ENCODE measurements around the gene FGFRL1.

FGFRL1 gene

DNA sequence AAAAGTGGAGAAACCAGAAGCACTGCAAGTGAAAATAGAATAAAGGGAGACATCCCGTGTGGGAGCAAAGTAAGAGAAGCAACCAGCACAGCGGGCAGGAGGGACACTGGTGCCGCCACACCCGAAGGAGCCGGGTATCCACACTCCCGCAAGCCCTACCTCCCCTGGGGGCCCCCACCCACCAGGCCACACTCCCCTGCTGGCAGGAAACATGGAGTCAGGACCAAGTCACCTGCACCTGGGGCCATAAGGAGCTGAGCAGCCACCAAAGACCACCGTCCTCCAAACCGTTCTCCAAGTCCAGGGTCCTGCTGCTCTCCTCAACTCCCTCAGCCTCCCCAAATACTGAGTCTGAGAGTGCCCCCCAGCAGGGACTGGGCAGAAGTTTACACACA is 30.5 kb downstream of the FGFRL1 start:
- TF ChIP-seq, protein P1, sequence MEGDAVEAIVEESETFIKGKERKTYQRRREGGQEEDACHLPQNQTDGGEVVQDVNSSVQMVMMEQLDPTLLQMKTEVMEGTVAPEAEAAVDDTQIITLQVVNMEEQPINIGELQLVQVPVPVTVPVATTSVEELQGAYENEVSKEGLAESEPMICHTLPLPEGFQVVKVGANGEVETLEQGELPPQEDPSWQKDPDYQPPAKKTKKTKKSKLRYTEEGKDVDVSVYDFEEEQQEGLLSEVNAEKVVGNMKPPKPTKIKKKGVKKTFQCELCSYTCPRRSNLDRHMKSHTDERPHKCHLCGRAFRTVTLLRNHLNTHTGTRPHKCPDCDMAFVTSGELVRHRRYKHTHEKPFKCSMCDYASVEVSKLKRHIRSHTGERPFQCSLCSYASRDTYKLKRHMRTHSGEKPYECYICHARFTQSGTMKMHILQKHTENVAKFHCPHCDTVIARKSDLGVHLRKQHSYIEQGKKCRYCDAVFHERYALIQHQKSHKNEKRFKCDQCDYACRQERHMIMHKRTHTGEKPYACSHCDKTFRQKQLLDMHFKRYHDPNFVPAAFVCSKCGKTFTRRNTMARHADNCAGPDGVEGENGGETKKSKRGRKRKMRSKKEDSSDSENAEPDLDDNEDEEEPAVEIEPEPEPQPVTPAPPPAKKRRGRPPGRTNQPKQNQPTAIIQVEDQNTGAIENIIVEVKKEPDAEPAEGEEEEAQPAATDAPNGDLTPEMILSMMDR (IDR thresholded peaks at IDR 0.05; ENCODE audit: low read depth, low read length): no peak

DNA sequence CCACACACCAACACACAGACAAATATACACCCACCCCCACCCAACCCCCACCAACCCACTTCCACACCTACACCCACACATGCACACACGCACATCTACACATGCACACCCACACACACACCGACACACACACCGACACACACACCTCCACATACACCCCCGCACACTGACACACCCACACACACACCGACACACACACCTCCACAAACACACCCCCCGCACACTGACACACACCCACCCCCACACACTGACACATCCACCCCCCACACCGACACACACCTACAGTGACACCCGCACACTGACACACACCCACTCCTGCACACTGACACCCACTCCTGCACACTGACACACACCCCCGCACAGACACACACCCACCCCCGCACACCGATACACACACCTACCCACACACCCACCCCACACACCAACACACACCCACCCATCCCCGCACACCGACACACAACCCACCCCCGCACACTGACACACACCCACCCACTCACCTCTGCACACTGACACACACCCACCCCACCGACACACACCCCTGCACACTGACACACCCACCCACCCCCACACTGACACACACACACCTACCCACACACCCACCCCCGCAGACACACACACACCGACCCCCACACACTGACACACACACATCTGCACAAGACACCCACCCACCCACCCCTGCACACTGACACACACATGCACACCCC is 31.1 kb downstream of the FGFRL1 start:
- no peak for DNase-seq (ENCODE audit: low read depth, low spot score)
- in situ Hi-C loops (cut with HindIII; ENCODE audit: low sequenced_read_pairs): no loop called here
- H3K4me3 ChIP-seq (ENCODE audit: low read depth, low read length): no peak overlapping the region
- TF ChIP-seq, protein P1 (IDR thresholded peaks at IDR 0.05; ENCODE audit: low read depth, low read length): no peak

More for the DNA sequence above, 30.5 kb downstream of the FGFRL1 start:
- no peak overlapping the region for H3K4me3 ChIP-seq (ENCODE audit: low read depth, low read length)
- in situ Hi-C loops (cut with HindIII; ENCODE audit: low sequenced_read_pairs): no loop called here
- no peak for DNase-seq (ENCODE audit: low read depth, low spot score)

DNA sequence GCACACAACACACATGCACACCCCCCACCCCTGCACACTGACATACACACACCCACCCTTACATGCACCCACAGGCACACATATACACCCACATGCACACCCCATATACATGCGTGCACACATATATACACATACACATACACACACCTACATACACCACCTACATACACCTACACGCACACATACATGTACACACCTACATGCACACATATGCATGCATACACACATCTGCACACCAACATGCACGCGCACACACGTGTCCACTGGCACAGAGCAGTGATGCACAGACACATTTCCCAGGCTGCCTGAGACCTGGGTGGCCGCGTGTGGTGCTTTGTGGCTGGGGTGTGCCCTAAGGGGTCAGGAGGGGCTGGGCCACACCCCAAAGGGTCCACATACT is 31.7 kb downstream of the FGFRL1 start:
- TF ChIP-seq, protein P1 (IDR thresholded peaks at IDR 0.05; ENCODE audit: low read depth, low read length): no peak
- in situ Hi-C loops (cut with HindIII; ENCODE audit: low sequenced_read_pairs): no loop called here
- DNase-seq (ENCODE audit: low read depth, low spot score): no peak
- H3K4me3 ChIP-seq (ENCODE audit: low read depth, low read length): no peak overlapping the region

DNA sequence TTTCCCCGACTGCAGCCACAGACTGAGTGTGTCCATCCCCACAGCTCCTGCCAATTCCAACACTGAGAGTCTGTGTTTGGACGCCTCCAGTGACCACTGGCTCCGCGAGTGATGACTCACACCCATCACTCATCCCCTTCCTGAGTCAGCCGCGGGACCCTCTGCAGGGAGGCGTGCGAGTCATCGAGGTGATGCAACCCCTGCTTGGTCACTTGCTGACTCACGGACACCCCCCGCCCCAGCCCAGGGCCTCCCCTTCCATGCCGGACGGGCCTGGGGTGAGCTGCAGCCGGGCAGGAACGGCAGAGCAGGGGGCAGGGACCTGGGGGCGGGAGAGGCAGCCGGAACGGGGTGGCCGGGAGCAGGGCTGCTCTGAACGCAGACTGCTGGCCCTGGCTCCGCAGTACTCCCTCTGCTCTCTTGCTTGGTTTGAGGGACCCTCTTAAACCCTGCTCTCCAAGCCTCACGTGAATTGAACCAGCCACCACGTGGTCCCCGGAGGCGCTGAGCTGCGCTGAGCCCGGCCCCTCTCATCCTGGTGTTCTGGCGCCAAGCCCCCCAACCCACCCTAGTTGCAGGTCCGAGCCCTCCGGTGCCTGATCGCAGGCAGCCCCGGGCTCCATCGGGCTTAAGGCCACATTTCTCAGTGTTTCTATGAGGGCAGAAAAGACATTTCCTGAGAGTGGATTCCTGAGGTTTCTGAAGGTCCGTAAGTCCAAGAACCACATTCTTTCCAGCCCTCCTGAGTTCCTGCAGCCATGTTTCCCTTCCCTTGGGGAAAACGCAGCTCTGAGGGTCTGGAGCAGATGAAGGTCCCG is 32.4 kb downstream of the FGFRL1 start:
- DNase-seq (ENCODE audit: low read depth, low spot score): peak; percentile 99
- TF ChIP-seq, protein P1 (IDR thresholded peaks at IDR 0.05; ENCODE audit: low read depth, low read length): no peak
- H3K4me3 ChIP-seq (ENCODE audit: low read depth, low read length): no peak overlapping the region
- in situ Hi-C loops (cut with HindIII; ENCODE audit: low sequenced_read_pairs): no loop called here

DNA sequence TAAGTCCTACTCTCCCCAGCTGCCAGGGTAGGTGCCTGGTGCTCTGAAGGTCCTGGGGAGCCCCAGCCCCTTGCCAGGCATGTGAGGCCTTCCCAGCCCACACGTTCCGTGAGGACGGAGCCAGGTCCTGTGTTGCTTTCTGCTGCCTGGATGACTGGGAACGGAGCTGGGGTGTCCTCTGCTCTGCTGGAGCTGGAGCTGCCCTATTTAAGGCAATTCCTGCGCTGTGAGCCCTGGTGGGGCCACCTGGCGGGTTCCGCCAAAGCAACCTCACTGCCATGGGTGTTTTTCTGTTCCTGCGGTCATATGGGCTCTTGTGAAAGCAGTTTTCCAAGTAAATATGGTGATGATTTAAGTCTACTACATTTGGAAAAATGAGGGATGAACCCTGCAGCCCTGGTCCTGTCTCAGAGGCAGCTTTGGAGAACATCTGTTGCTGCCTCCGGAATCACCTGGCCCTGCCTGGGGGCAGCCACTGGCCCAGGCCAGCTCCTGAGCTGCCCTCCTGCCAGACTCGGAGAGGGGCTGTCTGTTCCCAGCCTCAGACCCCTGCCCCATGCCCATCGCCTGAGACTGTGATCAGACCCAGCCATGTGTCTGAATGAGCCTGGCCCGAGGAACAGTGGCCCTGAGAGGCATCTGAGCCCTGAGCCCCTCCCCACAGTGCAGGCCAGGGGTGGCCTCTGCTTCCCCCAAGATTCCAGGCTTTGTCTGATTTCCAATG is 33.2 kb downstream of the FGFRL1 start:
- in situ Hi-C loops (cut with HindIII; ENCODE audit: low sequenced_read_pairs): no loop called here
- no peak for DNase-seq (ENCODE audit: low read depth, low spot score)
- H3K4me3 ChIP-seq (ENCODE audit: low read depth, low read length): no peak overlapping the region
- TF ChIP-seq, protein P1 (IDR thresholded peaks at IDR 0.05; ENCODE audit: low read depth, low read length): no peak

DNA sequence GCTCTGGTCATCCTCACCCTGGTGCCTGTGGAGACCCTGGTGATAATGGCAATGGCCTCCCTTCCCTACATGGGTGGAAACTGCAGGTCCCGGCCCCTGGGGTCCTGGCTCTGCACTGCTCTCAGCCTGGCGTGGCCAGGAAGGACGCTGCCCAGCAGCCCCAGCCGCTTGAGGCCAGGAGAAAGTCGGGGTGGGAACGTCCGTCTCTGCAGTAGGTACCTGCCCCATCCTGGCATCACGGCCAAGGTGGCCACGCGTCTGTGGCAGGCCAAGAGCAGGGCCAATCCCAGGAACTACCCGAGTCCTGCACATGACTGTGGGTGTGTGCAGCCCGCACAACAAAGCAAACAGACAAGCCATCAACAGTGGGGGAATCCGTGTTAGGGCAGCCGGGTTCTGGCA is 33.8 kb downstream of the FGFRL1 start:
- in situ Hi-C loops (cut with HindIII; ENCODE audit: low sequenced_read_pairs): no loop called here
- TF ChIP-seq, protein P1 (IDR thresholded peaks at IDR 0.05; ENCODE audit: low read depth, low read length): no peak
- no peak for DNase-seq (ENCODE audit: low read depth, low spot score)
- no peak overlapping the region for H3K4me3 ChIP-seq (ENCODE audit: low read depth, low read length)

Measured in astrocyte of the spinal cord (primary cell).